ENCODE measurements around the gene CRISPLD2. TPM values are rescaled to one million over a fixed set of nuclear protein-coding genes. Genes with fewer than 3 reads are reported as not detected.
A peak's percentile ranks its signal among the peaks of the same experiment; 100 is the strongest.

CRISPLD2 gene
- total and polyA plus RNA-seq, 2 donors (not counting 1 experiment from before 2014, with no cell fraction given), result 37.0 to 96.2 TPM

DNA sequence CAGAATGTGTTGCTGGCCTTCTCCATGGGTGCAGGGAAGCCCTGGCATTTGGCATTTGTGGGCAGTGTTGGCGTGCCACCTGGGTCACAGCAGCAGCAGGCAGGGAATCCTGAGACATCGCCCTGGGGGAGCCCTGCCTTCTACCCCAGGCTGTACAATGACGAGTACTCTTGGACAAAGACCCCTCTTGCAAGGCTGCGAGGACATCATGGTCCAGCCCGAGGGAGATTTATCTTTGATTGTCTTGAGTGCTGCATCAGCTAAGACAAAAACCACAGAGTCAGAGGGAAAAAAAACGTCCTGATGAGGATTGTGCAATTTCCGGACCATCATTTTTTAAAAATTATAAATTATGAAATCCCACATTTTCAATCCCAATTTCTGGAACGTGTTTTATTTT lies 3.7 kb downstream of the CRISPLD2 start:
- no peaks in the 10 kb centered on the region for H4K20me1 ChIP-seq (ENCODE audit: control insufficient read depth, extremely low read depth, insufficient read depth, low read length)
- H3K27ac ChIP-seq (ENCODE audit: insufficient read depth, low read length), result peak overlapping the region; percentile 55
- TF ChIP-seq EZH2 (IDR thresholded peaks at IDR 0.05; ENCODE audit: low read length, missing control alignments), result no peak
- TF ChIP-seq, protein P1, sequence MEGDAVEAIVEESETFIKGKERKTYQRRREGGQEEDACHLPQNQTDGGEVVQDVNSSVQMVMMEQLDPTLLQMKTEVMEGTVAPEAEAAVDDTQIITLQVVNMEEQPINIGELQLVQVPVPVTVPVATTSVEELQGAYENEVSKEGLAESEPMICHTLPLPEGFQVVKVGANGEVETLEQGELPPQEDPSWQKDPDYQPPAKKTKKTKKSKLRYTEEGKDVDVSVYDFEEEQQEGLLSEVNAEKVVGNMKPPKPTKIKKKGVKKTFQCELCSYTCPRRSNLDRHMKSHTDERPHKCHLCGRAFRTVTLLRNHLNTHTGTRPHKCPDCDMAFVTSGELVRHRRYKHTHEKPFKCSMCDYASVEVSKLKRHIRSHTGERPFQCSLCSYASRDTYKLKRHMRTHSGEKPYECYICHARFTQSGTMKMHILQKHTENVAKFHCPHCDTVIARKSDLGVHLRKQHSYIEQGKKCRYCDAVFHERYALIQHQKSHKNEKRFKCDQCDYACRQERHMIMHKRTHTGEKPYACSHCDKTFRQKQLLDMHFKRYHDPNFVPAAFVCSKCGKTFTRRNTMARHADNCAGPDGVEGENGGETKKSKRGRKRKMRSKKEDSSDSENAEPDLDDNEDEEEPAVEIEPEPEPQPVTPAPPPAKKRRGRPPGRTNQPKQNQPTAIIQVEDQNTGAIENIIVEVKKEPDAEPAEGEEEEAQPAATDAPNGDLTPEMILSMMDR (conservative IDR thresholded peaks at IDR 0.05 in 1 of 2, IDR thresholded peaks at IDR 0.05 in 1 of 2; ENCODE audit: low read depth in 1 of 2, low read length in 2 of 2), result no peak
- peaks cover 26% of the 10 kb centered on the region for H3K4me1 ChIP-seq (ENCODE audit: control insufficient read depth, extremely low read depth, insufficient read depth, low read length)
- no peaks in the 10 kb centered on the region for H3K36me3 ChIP-seq (ENCODE audit: control insufficient read depth, insufficient read depth, low read length)
- H3K4me2 ChIP-seq (ENCODE audit: extremely low read depth, insufficient read depth, low read length), result no peak overlapping the region
- H3K27me3 ChIP-seq (ENCODE audit: control insufficient read depth, insufficient read depth, low read length), result no peaks in the 10 kb centered on the region
- H2AFZ ChIP-seq (ENCODE audit: low read length), result no peak overlapping the region
- H3K9ac ChIP-seq (ENCODE audit: insufficient read depth, low read length), result no peak overlapping the region
- peaks cover 18% of the 10 kb centered on the region for H3K79me2 ChIP-seq (ENCODE audit: control insufficient read depth, insufficient read depth, low read length)
- H3K4me3 ChIP-seq (replicated peaks in 1 of 4; ENCODE audit: control extremely low read depth in 1 of 4, insufficient read depth in 1 of 4, low read depth in 3 of 4, low read length in 4 of 4), result peak overlapping the region in 1 of 4 experiments; percentile 10
- peak in 1 of 2 donors; percentile 90 for DNase-seq (ENCODE audit: low read depth in 2 of 2)
- H3K9me3 ChIP-seq (ENCODE audit: control insufficient read depth, insufficient read depth, low read depth, low read length), result no peaks in the 10 kb centered on the region

DNA sequence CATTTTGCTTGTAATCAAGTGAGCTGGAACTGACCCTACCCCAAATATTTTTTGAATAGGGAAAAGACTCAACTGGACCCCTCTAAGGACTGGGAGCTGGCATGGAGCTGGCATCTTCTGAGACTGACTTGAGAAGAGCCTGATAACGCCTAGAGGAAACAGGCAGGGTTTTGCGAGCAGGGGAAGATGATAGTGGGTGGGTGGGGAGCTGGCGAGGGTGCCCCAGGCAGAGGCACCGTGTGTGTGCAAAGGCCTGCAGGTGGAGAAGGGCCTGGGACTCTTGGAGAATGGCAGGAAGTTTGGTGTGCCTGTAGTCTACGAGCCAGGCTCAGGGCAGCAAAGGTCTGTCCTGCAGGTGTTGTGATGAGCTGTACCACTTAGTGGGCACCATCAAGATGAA lies 4.1 kb downstream of the CRISPLD2 start:
- Histone ChIP-seq H3K27me3 (ENCODE audit: control insufficient read depth, insufficient read depth, low read length) (no peaks in the 10 kb centered on the region), H2AFZ (ENCODE audit: low read length) (no peak overlapping the region), H3K36me3 (ENCODE audit: control insufficient read depth, insufficient read depth, low read length) (no peaks in the 10 kb centered on the region), H3K4me2 (ENCODE audit: extremely low read depth, insufficient read depth, low read length) (no peak overlapping the region), H3K4me3 (replicated peaks in 1 of 4; ENCODE audit: control extremely low read depth in 1 of 4, insufficient read depth in 1 of 4, low read depth in 3 of 4, low read length in 4 of 4) (no peak overlapping the region), H4K20me1 (ENCODE audit: control insufficient read depth, extremely low read depth, insufficient read depth, low read length) (no peaks in the 10 kb centered on the region), H3K79me2 (ENCODE audit: control insufficient read depth, insufficient read depth, low read length) (peaks cover 18% of the 10 kb centered on the region), H3K9me3 (ENCODE audit: control insufficient read depth, insufficient read depth, low read depth, low read length) (no peaks in the 10 kb centered on the region), H3K9ac (ENCODE audit: insufficient read depth, low read length) (no peak overlapping the region), H3K27ac (ENCODE audit: insufficient read depth, low read length) (peak overlapping the region; percentile 13), H3K4me1 (ENCODE audit: control insufficient read depth, extremely low read depth, insufficient read depth, low read length) (peaks cover 29% of the 10 kb centered on the region)
- no peak for DNase-seq (ENCODE audit: low read depth in 2 of 2)
- TF ChIP-seq EZH2 (IDR thresholded peaks at IDR 0.05; ENCODE audit: low read length, missing control alignments), result no peak
- TF ChIP-seq, protein P1 (conservative IDR thresholded peaks at IDR 0.05 in 1 of 2, IDR thresholded peaks at IDR 0.05 in 1 of 2; ENCODE audit: low read depth in 1 of 2, low read length in 2 of 2), result no peak

DNA sequence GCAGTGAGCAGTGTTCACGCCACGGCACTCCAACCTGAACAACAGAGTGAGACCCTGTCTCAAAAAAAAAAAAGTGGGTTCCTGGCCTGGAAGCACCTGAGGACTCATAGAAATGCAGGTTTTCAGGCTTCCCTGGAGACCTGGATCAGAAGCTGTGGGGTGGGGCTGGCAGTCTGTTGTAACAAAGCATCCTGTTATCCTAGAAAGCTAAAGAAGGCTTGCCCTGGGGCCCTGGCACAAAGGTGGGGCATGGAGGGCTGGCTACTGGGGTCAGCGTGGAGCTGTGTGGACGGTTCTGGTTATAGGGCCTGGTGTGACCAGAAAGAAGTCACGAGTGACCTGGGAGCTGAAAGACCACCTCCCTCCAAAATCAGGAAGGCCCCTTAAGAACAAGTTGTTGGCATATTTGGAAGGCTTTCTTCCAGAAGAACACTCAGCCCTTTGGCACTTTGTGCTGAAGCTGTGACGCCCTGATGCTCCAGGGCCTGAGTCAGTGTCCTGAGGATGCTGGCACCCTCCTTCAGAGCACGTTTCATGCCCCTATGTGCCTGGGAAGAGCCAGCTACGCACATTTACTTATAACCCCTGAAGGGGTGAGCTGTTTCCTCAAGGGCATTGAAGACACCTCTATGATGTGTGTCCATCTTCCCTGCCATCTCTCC lies 6.2 kb downstream of the CRISPLD2 start:
- peak overlapping the region; percentile 74 for H3K27ac ChIP-seq (ENCODE audit: insufficient read depth, low read length)
- peaks cover 11% of the 10 kb centered on the region for H3K79me2 ChIP-seq (ENCODE audit: control insufficient read depth, insufficient read depth, low read length)

More for the DNA sequence above, 6.2 kb downstream of the CRISPLD2 start:
- no peak overlapping the region for H3K4me3 ChIP-seq (replicated peaks in 1 of 4; ENCODE audit: control extremely low read depth in 1 of 4, insufficient read depth in 1 of 4, low read depth in 3 of 4, low read length in 4 of 4)
- peaks cover 34% of the 10 kb centered on the region for H3K4me1 ChIP-seq (ENCODE audit: control insufficient read depth, extremely low read depth, insufficient read depth, low read length)
- no peaks in the 10 kb centered on the region for H3K27me3 ChIP-seq (ENCODE audit: control insufficient read depth, insufficient read depth, low read length)
- H3K9ac ChIP-seq (ENCODE audit: insufficient read depth, low read length), result peak overlapping the region; percentile 57
- no peak overlapping the region for H2AFZ ChIP-seq (ENCODE audit: low read length)
- TF ChIP-seq, protein P1 (conservative IDR thresholded peaks at IDR 0.05 in 1 of 2, IDR thresholded peaks at IDR 0.05 in 1 of 2; ENCODE audit: low read depth in 1 of 2, low read length in 2 of 2), result no peak
- TF ChIP-seq EZH2 (IDR thresholded peaks at IDR 0.05; ENCODE audit: low read length, missing control alignments), result no peak
- H4K20me1 ChIP-seq (ENCODE audit: control insufficient read depth, extremely low read depth, insufficient read depth, low read length), result no peaks in the 10 kb centered on the region
- no peaks in the 10 kb centered on the region for H3K36me3 ChIP-seq (ENCODE audit: control insufficient read depth, insufficient read depth, low read length)
- no peak overlapping the region for H3K4me2 ChIP-seq (ENCODE audit: extremely low read depth, insufficient read depth, low read length)
- no peaks in the 10 kb centered on the region for H3K9me3 ChIP-seq (ENCODE audit: control insufficient read depth, insufficient read depth, low read depth, low read length)
- peak; percentile 36 to 67 for DNase-seq (ENCODE audit: low read depth in 2 of 2)
